ENCODE results near the gene STK33. TPM values are rescaled to one million over a fixed set of nuclear protein-coding genes. Genes with fewer than 3 reads are reported as not detected.

Gene STK33
- total RNA-seq, 2 experiments from 2014 or later: not detected

- H3K27me3 Mint-ChIP-seq: peaks cover 8% of the 10 kb centered on the region
- Histone ChIP-seq H3K27me3 (ENCODE audit: control insufficient read depth in 1 of 2, insufficient read depth in 2 of 2, low read length in 2 of 2) (no peaks in the 10 kb centered on the region), H3K36me3 (ENCODE audit: insufficient read depth, low read length) (no peaks in the 10 kb centered on the region), H3K4me1 (ENCODE audit: insufficient read depth, low read length) (no peaks in the 10 kb centered on the region), H3K4me3 (ENCODE audit: low read length) (no peak overlapping the region), H3K9me3 (ENCODE audit: control insufficient read depth in 1 of 2, insufficient read depth in 1 of 2, low read length in 2 of 2) (peaks cover 0 to 7% of the 10 kb centered on the region in 2 experiments), H3K27ac (ENCODE audit: low read depth in 1 of 2, low read length in 2 of 2) (no peak overlapping the region)
- H3K4me1 Mint-ChIP-seq (ENCODE audit: low read depth): no peaks in the 10 kb centered on the region
- no peaks in the 10 kb centered on the region for H3K36me3 Mint-ChIP-seq (ENCODE audit: low read depth)
- no peak overlapping the region for H3K4me3 Mint-ChIP-seq
- intact Hi-C loops (cut with DNase I, micrococcal nuclease): no loop called here
- TF ChIP-seq, protein P1, sequence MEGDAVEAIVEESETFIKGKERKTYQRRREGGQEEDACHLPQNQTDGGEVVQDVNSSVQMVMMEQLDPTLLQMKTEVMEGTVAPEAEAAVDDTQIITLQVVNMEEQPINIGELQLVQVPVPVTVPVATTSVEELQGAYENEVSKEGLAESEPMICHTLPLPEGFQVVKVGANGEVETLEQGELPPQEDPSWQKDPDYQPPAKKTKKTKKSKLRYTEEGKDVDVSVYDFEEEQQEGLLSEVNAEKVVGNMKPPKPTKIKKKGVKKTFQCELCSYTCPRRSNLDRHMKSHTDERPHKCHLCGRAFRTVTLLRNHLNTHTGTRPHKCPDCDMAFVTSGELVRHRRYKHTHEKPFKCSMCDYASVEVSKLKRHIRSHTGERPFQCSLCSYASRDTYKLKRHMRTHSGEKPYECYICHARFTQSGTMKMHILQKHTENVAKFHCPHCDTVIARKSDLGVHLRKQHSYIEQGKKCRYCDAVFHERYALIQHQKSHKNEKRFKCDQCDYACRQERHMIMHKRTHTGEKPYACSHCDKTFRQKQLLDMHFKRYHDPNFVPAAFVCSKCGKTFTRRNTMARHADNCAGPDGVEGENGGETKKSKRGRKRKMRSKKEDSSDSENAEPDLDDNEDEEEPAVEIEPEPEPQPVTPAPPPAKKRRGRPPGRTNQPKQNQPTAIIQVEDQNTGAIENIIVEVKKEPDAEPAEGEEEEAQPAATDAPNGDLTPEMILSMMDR (IDR thresholded peaks at IDR 0.05): no peak
- no peaks in the 10 kb centered on the region for H3K9me3 Mint-ChIP-seq
- CTCF ChIA-PET: no interaction called here
- POLR2A ChIA-PET: no interaction called here
- DNase-seq: no peak
- no peak for ATAC-seq (ENCODE audit: poor library complexity)
- H3K27ac Mint-ChIP-seq: no peak overlapping the region
Observed at GRCh38 chr11:8392166-8392565, 201.9 kb downstream of the STK33 start.

DNA sequence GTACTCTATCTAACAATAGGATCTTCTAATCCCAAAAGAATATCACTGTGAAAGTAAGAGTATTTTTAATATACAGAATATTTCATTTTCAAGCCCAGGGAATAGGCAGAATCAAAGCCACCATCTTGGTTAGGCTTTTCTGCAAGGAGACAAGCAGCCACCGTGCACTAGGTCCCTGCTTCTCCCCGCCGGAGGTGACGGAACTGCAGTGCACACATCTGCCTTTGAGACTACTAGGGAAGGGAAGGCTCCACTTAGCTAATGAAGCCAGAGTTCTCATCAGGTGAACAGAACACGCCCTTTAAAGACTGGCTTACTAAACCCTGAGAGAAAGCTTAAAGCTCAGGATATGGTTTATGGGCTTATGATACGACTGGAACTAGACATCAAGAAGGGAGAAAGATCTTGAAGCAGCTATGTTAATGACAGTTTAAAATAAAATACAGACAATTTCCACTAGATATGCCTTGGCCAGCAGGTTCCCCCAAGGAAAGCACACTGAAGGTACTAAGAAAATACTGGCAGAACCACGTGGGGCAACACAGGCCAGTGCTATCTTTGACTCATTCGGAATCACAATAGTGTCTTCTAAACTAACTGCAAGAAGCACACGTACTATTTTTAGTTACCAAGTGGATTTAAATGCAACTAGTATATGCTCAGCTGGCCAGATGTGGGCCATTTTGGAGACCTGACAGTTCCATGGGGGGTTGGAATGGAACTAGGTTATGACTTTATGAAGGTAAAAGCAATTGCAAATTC lies 203.0 kb downstream of the STK33 start:
- Histone ChIP-seq H3K9me3 (ENCODE audit: control insufficient read depth in 1 of 2, insufficient read depth in 1 of 2, low read length in 2 of 2) (peaks cover 0 to 4% of the 10 kb centered on the region in 2 experiments), H3K27ac (ENCODE audit: low read depth in 1 of 2, low read length in 2 of 2) (no peak overlapping the region), H3K27me3 (ENCODE audit: control insufficient read depth in 1 of 2, insufficient read depth in 2 of 2, low read length in 2 of 2) (no peaks in the 10 kb centered on the region), H3K4me3 (ENCODE audit: low read length) (no peak overlapping the region), H3K4me1 (ENCODE audit: insufficient read depth, low read length) (no peaks in the 10 kb centered on the region), H3K36me3 (ENCODE audit: insufficient read depth, low read length) (no peaks in the 10 kb centered on the region)
- Mint-ChIP-seq H3K27me3 (peaks cover 8% of the 10 kb centered on the region), H3K9me3 (no peaks in the 10 kb centered on the region), H3K4me1 (ENCODE audit: low read depth) (no peaks in the 10 kb centered on the region), H3K36me3 (ENCODE audit: low read depth) (no peaks in the 10 kb centered on the region), H3K27ac (no peak overlapping the region), H3K4me3 (no peak overlapping the region)
- ATAC-seq (ENCODE audit: poor library complexity) (no peak), DNase-seq (no peak)
- TF ChIP-seq, protein P1 (IDR thresholded peaks at IDR 0.05): no peak
- POLR2A ChIA-PET: no interaction called here
- intact Hi-C loops (cut with DNase I, micrococcal nuclease): no loop called here
- CTCF ChIA-PET: no interaction called here

DNA sequence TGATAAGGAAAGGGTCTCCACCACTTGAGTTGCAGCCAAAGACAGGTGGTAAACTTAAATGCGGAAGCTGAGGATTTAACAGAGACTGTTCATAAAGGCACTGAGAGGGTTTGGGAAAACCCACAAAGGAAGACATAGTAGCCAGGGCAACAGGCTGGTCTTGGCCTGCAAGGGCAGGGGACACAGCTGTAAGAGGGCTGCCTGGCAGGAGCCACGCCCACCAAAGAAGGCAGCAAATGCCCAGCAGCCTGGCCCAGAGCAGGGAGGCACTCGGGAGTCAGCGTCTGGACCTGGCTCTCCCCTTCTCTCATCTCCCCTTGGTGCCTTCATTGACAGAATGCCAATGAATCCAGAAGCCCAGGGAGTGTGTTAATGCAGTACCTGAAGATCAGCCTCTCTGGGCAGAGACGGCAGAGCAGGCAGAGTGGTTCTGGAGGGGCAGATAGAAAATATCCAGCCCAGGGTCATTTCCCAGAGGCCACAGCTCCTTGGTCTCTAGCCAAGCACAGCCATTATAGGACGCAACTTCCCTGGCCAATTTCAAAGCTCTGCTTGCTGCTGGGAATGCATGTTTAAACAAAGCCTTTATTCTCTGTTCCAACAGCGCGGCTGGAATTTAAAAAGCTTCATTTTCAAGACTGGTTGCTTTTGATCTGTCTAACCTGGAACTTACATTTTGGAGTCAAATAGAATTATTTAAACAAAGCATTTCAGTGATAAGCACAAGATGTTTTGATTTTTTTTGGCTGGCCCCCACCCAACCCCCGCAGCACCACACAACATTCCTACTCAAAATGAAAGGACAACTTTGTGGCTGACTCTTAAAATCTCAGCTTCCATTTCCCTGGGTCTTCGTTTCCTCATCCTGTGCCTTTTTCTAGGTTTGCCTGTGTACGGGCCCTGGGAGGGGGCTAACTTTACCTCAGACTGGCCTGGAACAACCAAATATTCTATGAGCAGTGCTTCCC lies 204.7 kb downstream of the STK33 start:
- Mint-ChIP-seq H3K4me3 (no peak overlapping the region), H3K9me3 (no peaks in the 10 kb centered on the region), H3K27ac (no peak overlapping the region), H3K4me1 (ENCODE audit: low read depth) (no peaks in the 10 kb centered on the region), H3K27me3 (peaks cover 8% of the 10 kb centered on the region), H3K36me3 (ENCODE audit: low read depth) (no peaks in the 10 kb centered on the region)
- H3K27me3 ChIP-seq (ENCODE audit: control insufficient read depth in 1 of 2, insufficient read depth in 2 of 2, low read length in 2 of 2): no peaks in the 10 kb centered on the region
- ATAC-seq (ENCODE audit: poor library complexity) (no peak), DNase-seq (no peak)
- peaks cover 0 to 4% of the 10 kb centered on the region in 2 experiments for H3K9me3 ChIP-seq (ENCODE audit: control insufficient read depth in 1 of 2, insufficient read depth in 1 of 2, low read length in 2 of 2)
- ChIA-PET CTCF (no interaction called here), POLR2A (no interaction called here)
- H3K4me1 ChIP-seq (ENCODE audit: insufficient read depth, low read length): no peaks in the 10 kb centered on the region
- intact Hi-C loops (cut with DNase I, micrococcal nuclease): no loop called here
- TF ChIP-seq, protein P1 (IDR thresholded peaks at IDR 0.05): no peak
- no peak overlapping the region for H3K27ac ChIP-seq (ENCODE audit: low read depth in 1 of 2, low read length in 2 of 2)
- no peak overlapping the region for H3K4me3 ChIP-seq (ENCODE audit: low read length)
- no peaks in the 10 kb centered on the region for H3K36me3 ChIP-seq (ENCODE audit: insufficient read depth, low read length)
